Activated CD8-positive, alpha-beta T cell treated with anti-CD3 and anti-CD28 coated beads for 36 hours (primary cell): Measurements from ENCODE around the gene ABHD17C. TPM values are rescaled to one million over a fixed set of nuclear protein-coding genes. Genes with fewer than 3 reads are reported as not detected.

Experiments used
- ATAC-seq: fragments of 200-7000 bp; cut with Tn5 transposase; one replicate; pipeline ENCODE4 v1.10.0; 2021; ENCODE audit warnings: mild to moderate bottlenecking, moderate library complexity
- CTCF ChIA-PET: fragments of 350-600 bp; sonication (Branson Sonifier 250); formaldehyde crosslinking; loops from one replicate; lab custom pipeline; 2021; ENCODE audit warnings: antibody characterized with exemption; lab: Charles Lee
- POLR2A ChIA-PET: fragments of 350-600 bp; sonication (Branson Sonifier 250); formaldehyde crosslinking; loops from one replicate; lab custom pipeline; 2021; ENCODE audit warnings: antibody characterized with exemption; lab: Charles Lee
- DNase-seq: peaks from one replicate; pipeline ENCODE4 v3.0.0-alpha.2; 2020
- H3K27ac Mint-ChIP-seq: one replicate; pipeline ENCODE4 v1.8.0; 2021; ENCODE audit warnings: mild to moderate bottlenecking, mixed read lengths
- H3K27me3 Mint-ChIP-seq: one replicate; pipeline ENCODE4 v1.8.0; 2021; ENCODE audit warnings: mixed read lengths
- H3K36me3 Mint-ChIP-seq: one replicate; pipeline ENCODE4 v1.8.0; 2021; ENCODE audit warnings: low read depth, mixed read lengths
- H3K4me1 Mint-ChIP-seq: one replicate; pipeline ENCODE4 v1.8.0; 2021; ENCODE audit warnings: low read depth, mixed read lengths
- H3K4me3 Mint-ChIP-seq: one replicate; pipeline ENCODE4 v1.8.0; 2021; ENCODE audit warnings: mild to moderate bottlenecking, moderate library complexity, mixed read lengths
- H3K9me3 Mint-ChIP-seq: one replicate; pipeline ENCODE4 v1.8.0; 2021; ENCODE audit warnings: mixed read lengths
- CTCF ChIP-seq: fragments of 200-600 bp; IDR thresholded peaks from one replicate; pipeline ENCODE4 v1.8.0; 2022; ENCODE audit warnings: antibody characterized with exemption, mild to moderate bottlenecking
- intact Hi-C: fragments of 100-400 bp; cut with micrococcal nuclease; formaldehyde crosslinking; loops from one replicate; pipeline ENCODE4 v1.10.0; 2022
- total RNA-seq, 2 experiments: library from RNA; stranded (reverse); gene quantifications; one replicate each; pipeline ENCODE4 v1.2.3, GENCODE V29; 2021

The ABHD17C gene
- total RNA-seq, 2 experiments from 2014 or later, result 5.4 to 5.6 TPM

- Mint-ChIP-seq H3K27ac (no peak overlapping the region), H3K27me3 (no peaks in the 10 kb centered on the region), H3K4me1 (peaks cover 25% of the 10 kb centered on the region), H3K36me3 (no peaks in the 10 kb centered on the region), H3K9me3 (peaks cover 2% of the 10 kb centered on the region), H3K4me3 (no peak overlapping the region)
- ATAC-seq (no peak), DNase-seq (no peak)
- POLR2A ChIA-PET, result no interaction called here
- no peak for TF ChIP-seq CTCF
- CTCF ChIA-PET, result interaction anchor here (0.7 to 2.1 kb wide), 3 partner anchors 9 to 26 kb away, joined by 3 to 16 read pairs (median 3); no protein-coding TSS in a partner anchor
- intact Hi-C loops, result no loop called here
Observed at GRCh38 chr15:80801891-80802680, 107.0 kb downstream of the ABHD17C start.

GRCh38 chr15:80803580-80804525 is 108.7 kb downstream of the ABHD17C start:
- H3K27me3 Mint-ChIP-seq, result no peaks in the 10 kb centered on the region
- peak; percentile 78 for ATAC-seq

GRCh38 chr15:80804970-80805495 is 109.9 kb downstream of the ABHD17C start:
- Mint-ChIP-seq H3K4me1 (peaks cover 25% of the 10 kb centered on the region), H3K36me3 (no peaks in the 10 kb centered on the region), H3K27ac (peak overlapping the region; percentile 4), H3K9me3 (peaks cover 2% of the 10 kb centered on the region), H3K27me3 (no peaks in the 10 kb centered on the region), H3K4me3 (no peak overlapping the region)
- ChIA-PET CTCF (interaction anchor here (1.2 to 3.9 kb wide), 5 partner anchors 12 to 165 kb away, joined by 3 to 16 read pairs (median 8); partner anchors contain the start of gene CEMIP), POLR2A (interaction anchor here (0.6 kb wide), 1 partner anchor 1372 kb away, joined by 3 read pairs; no protein-coding TSS in a partner anchor)
- ATAC-seq (peak; percentile 48), DNase-seq (peak; percentile 49)
- TF ChIP-seq CTCF, result no peak
- intact Hi-C loops, result no loop called here

More at GRCh38 chr15:80803580-80804525, 108.7 kb downstream of the ABHD17C start:
- ChIA-PET POLR2A (interaction anchor here (0.9 to 1.4 kb wide), 2 partner anchors 24 to 463 kb away, joined by 5 to 6 read pairs; partner anchors contain the start of gene CEMIP), CTCF (interaction anchor here (1.6 to 3.9 kb wide), 4 partner anchors 11 to 166 kb away, joined by 5 to 16 read pairs (median 14); partner anchors contain the start of gene CEMIP)
- Mint-ChIP-seq H3K4me1 (peaks cover 25% of the 10 kb centered on the region), H3K4me3 (no peak overlapping the region), H3K27ac (peak overlapping the region; percentile 35), H3K9me3 (peaks cover 2% of the 10 kb centered on the region), H3K36me3 (no peaks in the 10 kb centered on the region)
- no peak for TF ChIP-seq CTCF
- peak; percentile 58 for DNase-seq
- intact Hi-C loops, result no loop called here

Other genes starting within 250 kb of the ABHD17C start
- gene CEMIP, start 84.1 kb downstream of the ABHD17C start, total RNA-seq, result not detected